ENCODE results near the gene FARP2. TPM values are rescaled to one million over a fixed set of nuclear protein-coding genes. Genes with fewer than 3 reads are reported as not detected.

Gene FARP2
- total RNA-seq, 1 donor from 2014 or later = 54.5 TPM

GRCh38 chr2:241309684-241310117, 46.4 kb upstream of the FARP2 start:
- no peaks in the 10 kb centered on the region for H3K9me3 Mint-ChIP-seq (ENCODE audit: unreplicated experiment)
- no peak for DNase-seq (ENCODE audit: extremely low spot score, unreplicated experiment)

DNA sequence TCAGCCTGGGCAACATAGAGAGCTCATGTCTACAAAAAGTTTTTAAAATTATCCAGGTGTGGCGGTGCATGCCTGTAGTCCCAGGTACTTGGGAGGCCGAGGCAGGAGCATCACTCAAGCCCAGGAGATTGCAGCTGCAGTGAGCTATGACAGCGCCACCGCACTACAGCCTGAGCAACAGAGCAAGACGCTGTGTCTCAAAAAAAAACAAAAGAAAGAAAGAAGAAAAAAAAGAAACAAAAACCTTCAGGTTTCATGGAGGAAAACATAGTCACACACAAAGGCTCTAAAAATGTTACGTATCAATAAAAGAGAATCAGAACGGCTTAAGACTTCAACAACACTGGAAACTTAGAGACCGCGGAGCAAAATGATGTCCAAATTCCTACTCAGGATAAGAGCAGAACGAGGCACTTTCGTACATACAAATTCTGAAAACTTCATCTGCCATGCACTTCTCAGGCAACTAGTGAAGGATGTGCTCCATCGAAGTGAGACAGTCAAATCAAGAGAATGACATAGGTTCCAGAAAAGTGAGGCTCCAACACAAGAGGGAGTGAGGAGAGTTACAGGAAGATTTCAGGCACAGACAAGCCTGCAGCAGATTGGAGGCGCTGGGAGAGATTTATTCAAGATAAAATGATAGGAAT, 45.0 kb upstream of the FARP2 start:
- no peak overlapping the region for H3K4me3 Mint-ChIP-seq (ENCODE audit: unreplicated experiment)

More at GRCh38 chr2:241309684-241310117, 46.4 kb upstream of the FARP2 start:
- peaks cover 60% of the 10 kb centered on the region for H3K4me1 Mint-ChIP-seq (ENCODE audit: unreplicated experiment)
- no peaks in the 10 kb centered on the region for H3K36me3 Mint-ChIP-seq (ENCODE audit: unreplicated experiment)
- peak overlapping the region; percentile 42 for H3K27ac Mint-ChIP-seq (ENCODE audit: unreplicated experiment)
- H3K4me3 Mint-ChIP-seq (ENCODE audit: unreplicated experiment) = no peak overlapping the region
- no peaks in the 10 kb centered on the region for H3K27me3 Mint-ChIP-seq (ENCODE audit: unreplicated experiment)
- no peak for TF ChIP-seq CTCF (IDR thresholded peaks at IDR 0.05)

DNA sequence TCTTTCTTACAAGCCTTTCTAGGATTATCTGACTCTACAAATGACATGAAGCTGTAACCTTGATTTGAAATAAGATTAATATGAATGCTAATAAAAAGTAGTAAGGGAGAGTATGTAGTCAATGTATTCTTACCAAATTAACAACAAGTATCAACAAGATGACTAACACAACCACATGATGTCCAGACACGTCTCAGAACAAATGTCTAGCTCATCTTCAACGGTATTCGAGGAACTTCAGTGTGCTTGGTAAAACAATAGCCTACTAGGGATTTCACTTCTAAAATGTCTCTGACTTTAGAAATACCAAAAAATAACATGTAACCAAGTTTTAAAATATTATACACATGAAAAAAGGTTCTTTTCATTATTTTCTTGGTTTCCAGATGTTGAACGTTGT, 44.0 kb upstream of the FARP2 start:
- H3K27me3 Mint-ChIP-seq (ENCODE audit: unreplicated experiment) = no peaks in the 10 kb centered on the region
- peaks cover 59% of the 10 kb centered on the region for H3K4me1 Mint-ChIP-seq (ENCODE audit: unreplicated experiment)
- TF ChIP-seq CTCF (IDR thresholded peaks at IDR 0.05) = no peak
- H3K27ac Mint-ChIP-seq (ENCODE audit: unreplicated experiment) = peak overlapping the region; percentile 25
- H3K36me3 Mint-ChIP-seq (ENCODE audit: unreplicated experiment) = peaks cover 5% of the 10 kb centered on the region
- no peaks in the 10 kb centered on the region for H3K9me3 Mint-ChIP-seq (ENCODE audit: unreplicated experiment)
- no peak overlapping the region for H3K4me3 Mint-ChIP-seq (ENCODE audit: unreplicated experiment)
- DNase-seq (ENCODE audit: extremely low spot score, unreplicated experiment) = no peak

More for the DNA sequence above, 45.0 kb upstream of the FARP2 start:
- Mint-ChIP-seq H3K4me1 (ENCODE audit: unreplicated experiment) (peaks cover 56% of the 10 kb centered on the region), H3K27me3 (ENCODE audit: unreplicated experiment) (no peaks in the 10 kb centered on the region), H3K9me3 (ENCODE audit: unreplicated experiment) (no peaks in the 10 kb centered on the region), H3K27ac (ENCODE audit: unreplicated experiment) (peak overlapping the region; percentile 56), H3K36me3 (ENCODE audit: unreplicated experiment) (no peaks in the 10 kb centered on the region)
- no peak for TF ChIP-seq CTCF (IDR thresholded peaks at IDR 0.05)
- no peak for DNase-seq (ENCODE audit: extremely low spot score, unreplicated experiment)

- peaks cover 65% of the 10 kb centered on the region for H3K4me1 Mint-ChIP-seq (ENCODE audit: unreplicated experiment)
- no peaks in the 10 kb centered on the region for H3K27me3 Mint-ChIP-seq (ENCODE audit: unreplicated experiment)
- H3K27ac Mint-ChIP-seq (ENCODE audit: unreplicated experiment) = peak overlapping the region; percentile 100
- H3K36me3 Mint-ChIP-seq (ENCODE audit: unreplicated experiment) = peaks cover 16% of the 10 kb centered on the region
- peak overlapping the region; percentile 97 for H3K4me3 Mint-ChIP-seq (ENCODE audit: unreplicated experiment)
- TF ChIP-seq CTCF (IDR thresholded peaks at IDR 0.05) = no peak
- DNase-seq (ENCODE audit: extremely low spot score, unreplicated experiment) = no peak
- no peaks in the 10 kb centered on the region for H3K9me3 Mint-ChIP-seq (ENCODE audit: unreplicated experiment)
Observed at GRCh38 chr2:241313543-241314095, 42.5 kb upstream of the FARP2 start.

DNA sequence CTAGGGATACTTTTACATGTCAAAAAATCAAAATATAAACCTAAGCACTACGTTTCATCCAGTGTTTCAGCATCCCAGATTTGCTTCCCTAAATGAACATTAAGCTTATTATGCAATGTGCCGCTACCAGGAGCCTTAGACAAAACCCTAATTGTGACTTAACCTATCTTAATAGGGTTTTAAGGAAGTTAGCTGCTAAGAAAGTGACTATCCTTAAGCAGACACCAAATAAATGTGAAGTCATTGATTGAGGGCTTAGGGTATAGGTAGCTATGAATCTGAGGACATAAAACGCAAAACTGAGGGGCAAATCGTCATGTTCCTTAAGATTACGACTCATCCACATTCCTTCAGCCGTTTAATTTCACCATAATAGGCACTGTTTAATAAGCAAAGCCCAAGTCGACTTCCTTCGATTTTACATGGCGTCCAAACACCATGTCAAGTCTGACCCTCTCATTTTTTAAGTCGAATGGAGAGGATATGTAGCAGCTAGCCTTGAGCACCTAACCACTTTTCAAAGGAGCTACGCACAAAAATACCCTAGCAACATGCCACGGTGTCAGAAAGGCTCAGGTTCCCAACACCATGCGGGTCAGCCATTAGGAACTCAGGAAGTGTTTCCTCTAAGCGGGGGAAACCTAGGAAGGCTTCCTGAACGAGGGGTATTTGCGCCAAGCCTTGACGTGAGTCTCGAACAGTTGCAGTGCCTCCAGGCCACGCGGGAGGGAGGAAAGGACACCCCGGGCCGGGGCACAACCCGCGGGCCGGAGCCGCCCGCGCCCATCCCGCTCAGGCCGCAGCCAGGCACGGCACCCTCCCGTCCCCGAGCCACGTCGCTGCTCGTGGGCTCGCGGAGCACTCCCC, 41.6 kb upstream of the FARP2 start:
- H3K9me3 Mint-ChIP-seq (ENCODE audit: unreplicated experiment) = no peaks in the 10 kb centered on the region

More for the DNA sequence above, 41.6 kb upstream of the FARP2 start:
- DNase-seq (ENCODE audit: extremely low spot score, unreplicated experiment) = no peak
- peak overlapping the region; percentile 100 for H3K27ac Mint-ChIP-seq (ENCODE audit: unreplicated experiment)
- H3K27me3 Mint-ChIP-seq (ENCODE audit: unreplicated experiment) = no peaks in the 10 kb centered on the region
- peak overlapping the region; percentile 97 for H3K4me3 Mint-ChIP-seq (ENCODE audit: unreplicated experiment)
- H3K4me1 Mint-ChIP-seq (ENCODE audit: unreplicated experiment) = peaks cover 65% of the 10 kb centered on the region
- peaks cover 16% of the 10 kb centered on the region for H3K36me3 Mint-ChIP-seq (ENCODE audit: unreplicated experiment)
- no peak for TF ChIP-seq CTCF (IDR thresholded peaks at IDR 0.05)
